NCI-H146 (cell line): ENCODE data around the gene MRGPRX1.
"Not testable (repeated sequence)": the region's sequence is repeated elsewhere in the genome, so short reads cannot be mapped to it uniquely, and the experiment has no call there.

ENCODE experiments used
- DNase-seq: peaks from one replicate; lab custom pipeline; 2025; lab: John Stamatoyannopoulos, UW

MRGPRX1 gene

GRCh38 chr11:18939314-18939713 is at the start of gene MRGPRX1:
Gene MRGPRX1, minus strand, starts transcription at chr11:18939414. Its CDS starts 4,630 bp downstream, at chr11:18934784.
- DNase-seq, result no peak

DNA sequence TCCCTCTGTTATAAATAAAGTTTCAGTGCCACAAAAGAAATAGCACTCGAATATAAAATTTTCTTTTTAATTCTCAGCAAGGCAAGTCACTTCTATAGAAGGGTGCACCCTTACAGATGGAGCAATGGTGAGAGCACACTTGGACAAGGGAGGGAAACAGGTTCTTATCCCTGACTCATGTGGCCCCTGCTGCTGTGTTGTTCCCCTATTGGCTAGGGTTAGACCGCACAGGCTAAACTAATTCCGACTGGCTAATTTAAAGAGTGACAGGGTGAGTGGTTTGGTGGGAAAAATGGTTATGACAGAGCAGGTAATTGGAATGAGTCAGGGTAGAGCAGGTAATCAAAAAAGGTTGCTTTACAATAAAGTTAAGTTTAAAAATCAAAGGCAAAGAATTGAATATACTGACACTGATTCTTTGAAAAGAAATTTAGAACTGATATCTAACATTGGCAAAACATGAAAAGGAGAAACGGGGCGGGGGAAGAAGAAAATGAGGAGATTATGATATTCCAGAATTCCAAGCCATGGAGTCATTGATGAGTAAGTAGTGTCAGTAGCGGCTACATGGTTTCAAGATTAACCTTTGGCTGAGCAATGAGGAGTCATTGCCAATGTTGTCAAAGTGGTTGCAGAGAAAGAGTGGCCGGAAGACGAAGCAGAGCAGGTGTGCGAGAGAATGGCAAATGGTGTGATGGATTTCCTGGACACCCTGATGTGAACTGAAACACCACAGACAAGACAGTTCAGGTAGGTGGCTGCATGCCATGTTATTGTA is 48.4 kb upstream of the MRGPRX1 start:
- DNase-seq, result no peak

GRCh38 chr11:18986744-18987143 is 47.5 kb upstream of the MRGPRX1 start:
- DNase-seq, result no peak

DNA sequence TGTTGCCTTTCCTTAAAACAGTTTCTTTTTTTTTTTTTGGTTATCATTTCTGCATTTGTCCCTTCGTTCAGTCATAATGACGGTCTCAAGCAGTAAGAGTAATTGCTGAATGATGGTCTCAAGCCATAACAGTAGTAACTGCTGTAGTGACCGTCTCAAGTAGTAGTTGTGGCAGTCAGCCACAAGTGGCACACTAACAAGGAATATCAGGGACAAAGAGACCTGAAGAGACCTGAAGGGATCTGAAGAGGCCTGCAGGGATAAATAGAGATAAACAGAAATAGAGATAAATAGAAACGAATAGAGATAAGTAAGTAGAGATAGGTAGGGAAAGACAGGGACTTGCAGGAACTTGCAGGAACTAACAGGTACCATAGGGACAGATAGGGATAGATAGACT is 42.7 kb upstream of the MRGPRX1 start:
- DNase-seq, result no peak

DNA sequence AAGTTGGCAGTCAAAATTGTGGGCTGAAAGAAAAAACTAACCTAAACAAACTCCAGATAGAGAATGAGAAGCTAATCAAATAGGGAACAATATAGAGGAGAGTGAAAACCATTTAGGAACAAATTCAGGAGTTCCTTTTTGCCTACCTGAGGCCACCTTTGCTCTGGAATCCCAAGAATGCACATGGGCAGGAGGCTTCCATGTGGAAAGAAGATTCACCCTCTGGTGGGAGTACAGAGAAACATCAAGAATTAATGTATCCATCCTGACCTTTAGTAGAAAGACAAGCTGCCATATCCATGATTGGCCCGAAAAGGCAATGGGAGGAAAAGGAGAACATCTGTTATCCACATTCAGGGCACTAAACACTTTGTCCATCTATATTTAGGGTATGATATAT is 35.0 kb upstream of the MRGPRX1 start:
- no peak for DNase-seq

- no peak for DNase-seq
Observed at GRCh38 chr11:18972336-18972735, 33.1 kb upstream of the MRGPRX1 start.

- DNase-seq, result no peak
Observed at GRCh38 chr11:18969720-18970119, 30.5 kb upstream of the MRGPRX1 start.

DNA sequence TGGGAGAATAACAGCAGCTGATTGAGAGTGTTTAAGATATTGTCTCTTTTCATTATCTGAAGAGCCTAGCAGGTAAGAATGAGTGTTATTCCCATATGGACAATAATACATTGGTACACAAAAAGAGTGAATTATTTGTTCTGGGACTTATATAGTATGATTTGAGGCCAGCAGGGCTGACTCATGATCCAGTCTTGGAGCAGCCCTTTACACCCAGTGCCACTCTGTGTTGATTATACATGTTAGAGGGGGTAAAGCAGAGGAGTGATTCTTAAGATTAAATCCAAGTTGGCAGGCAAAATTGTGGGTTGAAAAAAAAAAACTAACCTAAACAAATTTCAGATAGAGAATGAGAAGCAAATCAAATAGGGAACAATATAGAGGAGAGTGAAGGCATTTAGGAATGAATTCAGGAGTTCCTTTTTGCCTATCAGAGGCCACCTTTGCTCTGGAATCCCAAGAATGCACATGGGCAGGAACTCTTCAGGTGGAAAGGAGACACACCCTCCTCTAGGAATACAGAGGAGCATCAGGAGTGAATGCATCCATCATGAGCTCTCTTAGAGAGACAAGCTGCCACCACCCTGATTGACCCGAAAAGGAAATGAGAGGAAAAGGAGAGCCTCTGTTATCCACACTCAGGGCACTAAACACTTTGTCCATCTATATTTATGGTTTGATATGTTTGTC is 19.2 kb upstream of the MRGPRX1 start:
- DNase-seq, result no peak

DNA sequence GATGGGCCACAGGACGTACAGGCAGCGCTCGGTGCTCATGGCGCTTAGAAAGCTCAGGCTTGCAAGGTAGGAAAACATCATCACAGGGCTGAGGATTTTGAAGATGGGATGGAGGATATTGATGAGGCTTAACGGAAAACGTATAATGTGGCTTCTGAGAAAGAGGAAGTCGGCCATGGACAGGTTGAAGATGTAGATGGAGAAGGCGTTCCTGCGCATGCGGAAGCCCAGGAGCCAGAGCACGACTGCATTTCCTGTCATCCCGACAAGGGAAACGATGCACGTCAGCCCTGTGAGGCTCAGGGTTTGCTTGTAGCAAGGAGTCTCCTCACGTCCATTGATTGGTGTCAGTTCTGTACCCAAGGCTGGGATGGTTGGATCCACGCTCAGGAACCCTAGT is 17.4 kb upstream of the MRGPRX1 start:
- no peak for DNase-seq

- no peak for DNase-seq
Observed at GRCh38 chr11:18936002-18936673, 3.1 kb downstream of the MRGPRX1 start.

DNA sequence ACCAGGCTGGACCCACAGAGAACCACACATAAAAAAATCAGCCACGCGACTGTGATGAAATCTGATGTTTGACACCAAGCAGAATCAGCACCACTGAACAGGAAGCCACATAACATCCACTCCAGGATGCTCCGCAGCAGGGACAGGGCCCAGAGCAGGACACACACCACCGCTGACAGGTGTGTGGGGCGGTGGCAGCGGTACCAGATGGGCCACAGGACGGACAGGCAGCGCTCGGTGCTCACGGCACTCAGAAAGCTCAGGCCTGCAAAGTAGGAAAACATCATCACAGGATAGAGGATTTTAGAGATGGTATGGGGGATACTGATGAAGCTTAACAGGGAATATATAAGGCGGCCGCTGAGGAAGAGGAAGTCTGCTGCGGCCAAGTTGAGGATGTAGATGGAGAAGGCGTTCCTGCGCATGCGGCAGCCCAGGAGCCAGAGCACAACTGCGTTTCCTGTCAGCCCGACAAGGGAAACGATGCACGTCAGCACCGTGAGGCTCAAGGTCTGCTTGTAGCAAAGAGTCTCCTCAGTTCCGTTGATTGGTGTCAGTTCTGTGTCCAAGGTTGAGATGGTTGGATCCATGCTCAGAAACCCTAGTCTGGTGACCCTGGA is 4.9 kb downstream of the MRGPRX1 start:
- no peak for DNase-seq

DNA sequence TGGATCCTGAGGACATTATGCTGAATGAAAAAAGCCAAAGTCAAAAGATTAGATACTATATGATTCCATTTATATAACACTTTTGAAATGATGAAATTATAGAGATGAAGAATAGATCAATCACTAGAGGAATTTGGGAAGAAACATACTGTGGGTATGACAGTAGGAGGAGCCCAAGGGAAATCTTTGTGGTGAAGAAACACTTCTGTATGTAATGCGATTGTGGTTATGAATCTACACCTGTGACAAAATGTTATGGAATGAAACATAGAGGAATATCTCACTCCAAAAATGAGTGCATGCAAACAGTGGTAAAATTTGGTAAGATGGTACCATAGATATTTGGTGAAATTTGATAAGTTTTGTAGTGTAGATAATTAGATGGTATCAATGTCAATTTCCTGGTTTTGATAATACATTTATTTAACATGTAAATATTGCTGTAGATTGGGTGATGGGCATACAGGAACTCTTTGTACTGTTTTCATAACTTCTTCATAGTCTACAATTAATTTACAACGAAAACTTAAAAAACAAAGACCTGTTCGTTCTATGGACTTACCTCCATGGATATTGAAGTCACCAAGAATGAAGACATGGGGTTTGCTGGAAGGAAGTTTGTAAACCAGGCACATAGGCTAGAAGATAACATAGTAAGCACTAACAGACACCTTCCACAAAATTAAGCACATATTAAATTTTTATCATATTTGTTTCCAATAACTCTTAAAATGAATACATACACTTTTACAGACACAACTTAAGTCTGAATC is 11.5 kb downstream of the MRGPRX1 start:
- no peak for DNase-seq

GRCh38 chr11:18925426-18925825 is 13.8 kb downstream of the MRGPRX1 start:
- DNase-seq, result not testable (repeated sequence)

- DNase-seq, result no peak
Observed at GRCh38 chr11:18912883-18913282, 26.3 kb downstream of the MRGPRX1 start.

- DNase-seq, result no peak
Observed at GRCh38 chr11:18907391-18907790, 31.8 kb downstream of the MRGPRX1 start.

- not testable (repeated sequence) for DNase-seq
Observed at GRCh38 chr11:18900637-18901036, 38.6 kb downstream of the MRGPRX1 start.

DNA sequence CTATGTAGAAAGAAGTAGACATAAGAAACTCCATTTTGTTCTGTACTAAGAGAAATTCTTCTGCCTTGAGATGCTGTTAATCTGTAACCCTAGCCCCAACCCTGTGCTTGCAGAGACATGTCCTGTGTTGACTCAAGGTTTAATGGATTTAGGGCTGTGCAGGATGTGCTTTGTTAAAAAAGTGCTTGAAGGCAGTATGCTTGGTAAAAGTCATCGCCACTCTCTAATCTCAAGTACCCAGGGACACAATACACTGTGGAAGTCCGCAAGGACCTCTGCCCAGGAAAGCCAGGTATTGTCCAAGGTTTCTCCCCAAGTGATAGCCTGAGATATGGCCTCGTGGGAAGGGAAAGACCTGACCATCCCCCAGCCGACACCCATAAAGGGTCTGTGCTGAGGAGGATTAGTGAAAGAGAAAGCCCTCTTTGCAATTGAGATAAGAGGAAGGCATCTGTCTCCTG is 39.0 kb downstream of the MRGPRX1 start:
- not testable (repeated sequence) for DNase-seq

- DNase-seq, result not testable (repeated sequence)
Observed at GRCh38 chr11:18891712-18892111, 47.5 kb downstream of the MRGPRX1 start.

GRCh38 chr11:18890615-18891014 is 48.6 kb downstream of the MRGPRX1 start:
- no peak for DNase-seq
